SK-N-SH (cell line): ENCODE data around the gene VAMP7.

Source experiments
- CTCF ChIP-seq: fragments of 200-600 bp; sonication (generic); IDR thresholded peaks from 2 replicates; pipeline ENCODE4 v1.6.1; 2017; ENCODE audit warnings: antibody characterized with exemption, mild to moderate bottlenecking, moderate library complexity
- EP300 ChIP-seq, 2 experiments: IDR thresholded peaks; 2 replicates each; pipeline versions ENCODE4 v1.4.0 to v1.6.1; 2012; ENCODE audit warnings: borderline replicate concordance in 1 of 2, low read depth in 1 of 2, low read length in 1 of 2
- FOXM1 ChIP-seq: IDR thresholded peaks from 2 replicates; pipeline ENCODE4 v1.4.0; 2012; ENCODE audit warnings: low read depth, mild to moderate bottlenecking
- MEF2A ChIP-seq: IDR thresholded peaks from 2 replicates; pipeline ENCODE4 v1.4.0; 2012; ENCODE audit warnings: low read depth, borderline replicate concordance
- PBX3 ChIP-seq: IDR thresholded peaks from 2 replicates; pipeline ENCODE4; 2012
- POLR2AphosphoS5 ChIP-seq: IDR thresholded peaks from 2 replicates; pipeline ENCODE4 v1.6.1; 2012; ENCODE audit warnings: low read depth, low read length
- RAD21 ChIP-seq: IDR thresholded peaks from 2 replicates; pipeline ENCODE4 v1.6.1; 2012; ENCODE audit warnings: mild to moderate bottlenecking, low read length
- SMC3 ChIP-seq: IDR thresholded peaks from 2 replicates; pipeline ENCODE4 v1.6.1; 2012; ENCODE audit warnings: low read depth, low read length, improper control_type of control experiment
- TAF1 ChIP-seq: IDR thresholded peaks from 2 replicates; pipeline ENCODE4 v1.6.1; 2012; ENCODE audit warnings: low read depth, mild to moderate bottlenecking, low read length, moderate library complexity, borderline replicate concordance
- TCF12 ChIP-seq: IDR thresholded peaks from 2 replicates; pipeline ENCODE4 v1.4.0; 2012
- YY1 ChIP-seq: IDR thresholded peaks from 2 replicates; pipeline ENCODE4 v1.4.0; 2012; ENCODE audit warnings: low read depth, mild to moderate bottlenecking

- no peak for TF ChIP-seq CTCF
- TF ChIP-seq TCF12 = no peak
- TF ChIP-seq FOXM1 = no peak
- TF ChIP-seq YY1 = no peak
- TF ChIP-seq PBX3 = no peak
- no peak for TF ChIP-seq TAF1
- TF ChIP-seq MEF2A = no peak
- TF ChIP-seq POLR2AphosphoS5 = no peak
- no peak for TF ChIP-seq EP300 (IDR thresholded peaks at IDR 0.05; ENCODE audit: borderline replicate concordance in 1 of 2, low read depth in 1 of 2, low read length in 1 of 2)
- TF ChIP-seq RAD21 = no peak
- TF ChIP-seq SMC3 = no peak
Measured at GRCh38 chrX:155880586-155881157, 473 bp upstream of the VAMP7 start.
